GM12874 (cell line): ENCODE data around the gene SLC35F4.

Experiments used
- TF ChIP-seq, protein P1 (sequence below): IDR thresholded peaks from 2 replicates; pipeline ENCODE4 v1.5.1; 2011; ENCODE audit warnings: low read depth, mild to moderate bottlenecking, control low read depth, low read length, moderate library complexity; ENCODE audit not compliant: insufficient read depth

SLC35F4 gene

DNA sequence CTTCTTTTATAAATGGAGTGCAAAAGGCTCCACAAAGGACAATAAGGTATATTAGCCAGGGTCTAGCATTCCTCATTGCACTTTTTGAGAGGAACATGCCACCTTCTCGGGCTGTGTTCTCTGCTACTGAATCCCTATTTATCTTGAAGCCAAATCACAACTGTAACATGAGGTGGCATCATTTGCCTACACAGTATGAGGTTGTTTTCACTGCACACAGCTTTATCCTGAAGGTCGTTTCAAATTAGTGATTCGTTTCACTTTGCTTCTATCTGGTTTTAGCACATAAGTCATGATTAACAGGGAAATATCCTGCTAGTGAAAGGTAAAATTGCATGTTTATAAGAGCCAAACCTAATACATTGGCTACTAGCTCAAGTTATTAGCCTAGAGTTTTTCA is 153.8 kb downstream of the SLC35F4 start:
- TF ChIP-seq, protein P1, sequence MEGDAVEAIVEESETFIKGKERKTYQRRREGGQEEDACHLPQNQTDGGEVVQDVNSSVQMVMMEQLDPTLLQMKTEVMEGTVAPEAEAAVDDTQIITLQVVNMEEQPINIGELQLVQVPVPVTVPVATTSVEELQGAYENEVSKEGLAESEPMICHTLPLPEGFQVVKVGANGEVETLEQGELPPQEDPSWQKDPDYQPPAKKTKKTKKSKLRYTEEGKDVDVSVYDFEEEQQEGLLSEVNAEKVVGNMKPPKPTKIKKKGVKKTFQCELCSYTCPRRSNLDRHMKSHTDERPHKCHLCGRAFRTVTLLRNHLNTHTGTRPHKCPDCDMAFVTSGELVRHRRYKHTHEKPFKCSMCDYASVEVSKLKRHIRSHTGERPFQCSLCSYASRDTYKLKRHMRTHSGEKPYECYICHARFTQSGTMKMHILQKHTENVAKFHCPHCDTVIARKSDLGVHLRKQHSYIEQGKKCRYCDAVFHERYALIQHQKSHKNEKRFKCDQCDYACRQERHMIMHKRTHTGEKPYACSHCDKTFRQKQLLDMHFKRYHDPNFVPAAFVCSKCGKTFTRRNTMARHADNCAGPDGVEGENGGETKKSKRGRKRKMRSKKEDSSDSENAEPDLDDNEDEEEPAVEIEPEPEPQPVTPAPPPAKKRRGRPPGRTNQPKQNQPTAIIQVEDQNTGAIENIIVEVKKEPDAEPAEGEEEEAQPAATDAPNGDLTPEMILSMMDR = no peak

GRCh38 chr14:57709909-57710308 is 156.0 kb downstream of the SLC35F4 start:
- TF ChIP-seq, protein P1 = no peak

GRCh38 chr14:57707219-57707618 is 158.7 kb downstream of the SLC35F4 start:
- TF ChIP-seq, protein P1 = no peak

DNA sequence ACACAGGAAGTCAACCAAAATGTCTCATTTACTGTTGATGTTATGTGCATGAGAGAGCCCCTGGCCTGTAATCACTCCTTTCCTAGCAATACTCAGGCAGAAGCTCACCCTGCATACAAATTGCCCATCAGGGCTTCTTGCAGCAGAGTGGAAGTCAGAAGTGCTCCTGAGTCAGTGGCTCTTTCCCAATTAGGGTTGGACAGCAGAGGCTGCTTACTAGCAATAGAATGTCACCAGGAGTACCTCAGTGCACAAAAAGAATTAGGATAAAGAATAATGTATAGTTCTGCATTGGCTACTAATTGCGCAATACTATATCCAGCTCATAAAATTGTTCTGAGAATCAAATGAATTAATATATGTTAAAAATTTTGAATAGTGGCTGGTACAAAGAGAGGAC is 161.1 kb downstream of the SLC35F4 start:
- TF ChIP-seq, protein P1 = no peak

DNA sequence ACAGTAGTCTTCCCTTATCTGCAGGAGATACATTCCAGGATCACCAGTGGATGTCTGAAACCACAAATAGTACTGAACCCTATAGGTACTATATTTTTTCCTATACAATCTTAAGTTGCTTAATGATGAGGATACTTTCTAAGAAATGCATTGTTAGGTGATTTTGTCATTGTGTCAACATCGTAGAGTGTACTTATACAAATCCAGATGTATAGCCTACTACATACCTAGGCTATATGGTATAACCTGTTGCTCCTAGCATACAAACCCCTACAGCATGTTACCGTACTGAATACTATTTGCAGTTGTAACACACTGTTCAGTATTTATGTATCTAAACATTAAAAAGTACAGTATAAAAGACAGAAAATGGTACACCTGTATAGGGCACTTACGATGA is 165.9 kb downstream of the SLC35F4 start:
- TF ChIP-seq, protein P1 = no peak

DNA sequence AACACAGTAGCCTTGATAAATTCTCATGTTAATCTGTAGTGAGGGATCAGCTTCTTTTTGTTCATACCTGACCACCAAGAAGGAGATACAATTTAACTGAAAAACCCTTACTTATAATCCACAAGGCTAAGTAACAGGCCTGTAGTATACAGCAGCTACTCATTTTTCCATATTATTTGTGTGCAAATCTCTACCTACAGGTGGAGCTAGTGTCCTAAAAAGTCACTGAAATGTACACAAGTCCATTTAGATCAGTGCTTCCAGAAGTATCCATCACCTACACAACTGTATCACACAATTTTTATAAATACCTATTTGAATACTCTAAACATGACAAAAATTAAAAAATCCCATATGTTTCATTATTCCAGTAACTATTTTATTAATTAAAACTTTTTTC is 173.2 kb downstream of the SLC35F4 start:
- TF ChIP-seq, protein P1 = 0 out of 2 replicates have a peak, but pooled peaks have one; percentile 22

DNA sequence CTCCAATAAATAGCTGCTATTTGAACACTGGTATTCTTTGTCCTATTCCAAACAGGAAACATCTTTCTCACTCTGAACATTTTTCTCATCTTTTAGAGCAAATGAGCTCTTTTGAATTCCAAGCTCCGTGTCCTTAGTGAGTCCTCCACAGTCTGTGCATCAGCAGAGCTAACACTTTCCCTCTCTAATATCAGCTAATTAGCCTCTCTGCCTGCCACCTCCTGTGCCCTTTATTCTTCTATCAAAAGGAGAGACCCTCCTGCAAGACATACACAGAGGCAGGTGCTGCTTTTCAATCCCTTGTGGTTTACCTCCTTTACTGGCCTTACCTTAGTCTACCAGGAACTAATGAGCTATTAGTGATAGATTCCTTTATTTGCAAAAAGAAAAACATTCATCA is 178.5 kb downstream of the SLC35F4 start:
- TF ChIP-seq, protein P1 = no peak

GRCh38 chr14:57686304-57686703 is 179.6 kb downstream of the SLC35F4 start:
- TF ChIP-seq, protein P1 = no peak
